Panc1 (cell line): ENCODE data around the gene PXDN. TPM values are rescaled to one million over a fixed set of nuclear protein-coding genes. Genes with fewer than 3 reads are reported as not detected.

Experiments
- ATAC-seq: fragments of 200-7000 bp; cut with Tn5 transposase; 2 replicates; pipeline ENCODE4 v1.9.1; 2020; ENCODE audit warnings: mild to moderate bottlenecking, moderate library complexity
- BruUV-seq: library from RNA; stranded (reverse); fragments of 400-500 nt; replicated peaks from 2 replicates; lab custom pipeline; 2021; lab: Mats Ljungman, UMichigan
- CTCF ChIA-PET: fragments of 300-600 bp; sonication (Branson Sonifier 250); formaldehyde crosslinking; loops from one replicate; lab custom pipeline; 2022; ENCODE audit warnings: antibody characterized with exemption; lab: Charles Lee
- POLR2A ChIA-PET: fragments of 300-600 bp; sonication (Branson Sonifier 250); formaldehyde crosslinking; loops from one replicate; lab custom pipeline; 2022; ENCODE audit warnings: antibody characterized with exemption; lab: Charles Lee
- DNase-seq: peaks from one replicate; pipeline ENCODE4 v3.0.0-alpha.2; 2010; ENCODE audit warnings: low read depth, low spot score
- H3K27ac ChIP-seq: 2 replicates; pipeline ENCODE4 v1.5.1; 2011; ENCODE audit warnings: mild to moderate bottlenecking, low read length, inconsistent platforms
- H3K27me3 ChIP-seq: fragments of 200-500 bp; sonication (Bioruptor generic); 2 replicates; pipeline ENCODE4 v1.6.0; 2014; ENCODE audit warnings: low read length, inconsistent platforms; ENCODE audit not compliant: control insufficient read depth, insufficient read depth
- H3K36me3 ChIP-seq: fragments of 200-500 bp; sonication (Bioruptor generic); 2 replicates; pipeline ENCODE4 v1.5.1; 2014; ENCODE audit warnings: inconsistent platforms, mild to moderate bottlenecking, low read length, moderate library complexity; ENCODE audit not compliant: control insufficient read depth, insufficient read depth
- H3K4me1 ChIP-seq: 2 replicates; pipeline ENCODE4 v1.5.1; 2011; ENCODE audit warnings: inconsistent platforms, mild to moderate bottlenecking, low read length, moderate library complexity; ENCODE audit not compliant: control insufficient read depth, insufficient read depth
- H3K4me3 ChIP-seq, 2 experiments: 2 replicates each; pipeline ENCODE4 v1.5.1; 2011 to 2012; ENCODE audit warnings: low read depth in 2 of 2, low read length in 2 of 2, mild to moderate bottlenecking in 2 of 2, inconsistent platforms in 1 of 2, moderate library complexity in 1 of 2
- H3K9me3 ChIP-seq: fragments of 200-500 bp; sonication (Bioruptor generic); 2 replicates; pipeline ENCODE4 v1.5.1; 2014; ENCODE audit warnings: low read depth, mild to moderate bottlenecking, inconsistent platforms, low read length, moderate library complexity; ENCODE audit not compliant: control insufficient read depth, insufficient read depth
- CTCF ChIP-seq: fragments of 450-650 bp; IDR thresholded peaks from 2 replicates; pipeline ENCODE4 v1.5.1; 2017; ENCODE audit warnings: mild to moderate bottlenecking
- POLR2AphosphoS5 ChIP-seq: IDR thresholded peaks from 2 replicates; pipeline ENCODE4 v1.6.1; 2012; ENCODE audit warnings: mild to moderate bottlenecking, low read depth, low read length, moderate library complexity
- REST ChIP-seq, 2 experiments: IDR thresholded peaks; 2 replicates each; pipeline ENCODE4 v1.6.1; 2011 to 2012; ENCODE audit warnings: low read depth in 2 of 2, control low read depth in 1 of 2, low read length in 1 of 2, mild to moderate bottlenecking in 1 of 2, moderate library complexity in 1 of 2; ENCODE audit not compliant: insufficient read depth in 1 of 2
- SIN3A ChIP-seq: IDR thresholded peaks from 2 replicates; pipeline ENCODE4 v1.6.1; 2012; ENCODE audit warnings: low read depth, mild to moderate bottlenecking, low read length, moderate library complexity, borderline replicate concordance; ENCODE audit not compliant: insufficient read depth
- TCF7L2 ChIP-seq: IDR thresholded peaks from 2 replicates; pipeline ENCODE4 v1.6.1; 2011; ENCODE audit warnings: mild to moderate bottlenecking, low read depth, low read length, inconsistent platforms
- in situ Hi-C: cut with HindIII; loops from 2 replicates; pipeline ENCODE4 v1.10.0; 2016; ENCODE audit warnings: low sequenced_read_pairs, low pct_unique_long_range_greater_than_20kb
- intact Hi-C: fragments of 100-400 bp; cut with micrococcal nuclease; formaldehyde crosslinking; loops from one replicate; pipeline ENCODE4 v1.10.0; 2022; ENCODE audit not compliant: unreplicated experiment
- total RNA-seq: library from RNA; stranded (reverse); gene quantifications from one replicate; pipeline ENCODE4 v1.2.1, GENCODE V29; 2021; ENCODE audit not compliant: unreplicated experiment

Gene PXDN
- total RNA-seq, 1 experiment from 2014 or later, result 2.5 TPM

GRCh38 chr2:1777156-1777555 is 32.8 kb upstream of the PXDN start:
- intact Hi-C loops, result no loop called here
- ChIA-PET POLR2A (no interaction called here), CTCF (no interaction called here)
- DNase-seq (no peak), ATAC-seq (no peak)
- Histone ChIP-seq H3K27me3 (no peaks in the 10 kb centered on the region), H3K9me3 (no peaks in the 10 kb centered on the region), H3K4me1 (no peaks in the 10 kb centered on the region; the same call in 1 of the 2 replicates), H3K4me3 (no peak overlapping the region), H3K36me3 (no peaks in the 10 kb centered on the region), H3K27ac (no peak overlapping the region)
- no peak for TF ChIP-seq POLR2AphosphoS5
- no peak for TF ChIP-seq TCF7L2
- TF ChIP-seq REST (IDR thresholded peaks at IDR 0.05; ENCODE audit: insufficient read depth in 1 of 2, low read depth in 2 of 2, low read length in 1 of 2), result no peak
- TF ChIP-seq CTCF, result no peak
- no peak for TF ChIP-seq SIN3A
- no TSS peak for BruUV-seq
- in situ Hi-C loops, result no loop called here

- DNase-seq (no peak), ATAC-seq (no peak)
- BruUV-seq, result no TSS peak
- in situ Hi-C loops (no loop called here), intact Hi-C loops (no loop called here)
- Histone ChIP-seq H3K4me3 (no peak overlapping the region), H3K27ac (no peak overlapping the region), H3K27me3 (no peaks in the 10 kb centered on the region), H3K36me3 (no peaks in the 10 kb centered on the region), H3K9me3 (no peaks in the 10 kb centered on the region), H3K4me1 (no peaks in the 10 kb centered on the region; the same call in 1 of the 2 replicates)
- TF ChIP-seq POLR2AphosphoS5 (no peak), CTCF (no peak), TCF7L2 (no peak), SIN3A (no peak), REST (IDR thresholded peaks at IDR 0.05; ENCODE audit: insufficient read depth in 1 of 2, low read depth in 2 of 2, low read length in 1 of 2) (no peak)
- POLR2A ChIA-PET, result no interaction called here
- CTCF ChIA-PET, result no interaction called here
Observed at GRCh38 chr2:1775511-1776035, 31.3 kb upstream of the PXDN start.
